ENCODE measurements around the gene PKM. TPM values are rescaled to one million over a fixed set of nuclear protein-coding genes. Genes with fewer than 3 reads are reported as not detected.
"Not testable (repeated sequence)": the region's sequence is repeated elsewhere in the genome, so short reads cannot be mapped to it uniquely, and the experiment has no call there.

Gene PKM
- total and polyA plus RNA-seq, 12 donors, result 396 to 1,308 (median 1,056) TPM

- intact Hi-C loops (cut with DNase I), result no loop called here
- TF ChIP-seq POLR2A (IDR thresholded peaks at IDR 0.05) (no peak), CTCF (IDR thresholded peaks at IDR 0.05) (no peak)
- Histone ChIP-seq H3K9me3 (replicated peaks in 1 of 3) (no peaks in the 10 kb centered on the region), H3K36me3 (replicated peaks in 1 of 2) (no peaks in the 10 kb centered on the region), H3K27ac (no peak overlapping the region), H3K4me1 (replicated peaks in 1 of 2) (no peaks in the 10 kb centered on the region), H3K4me3 (no peak overlapping the region), H3K27me3 (no peaks in the 10 kb centered on the region)
- DNase-seq, result no peak
- 84 to 96% (median 90%) methylated on average over 12 of the region's 12 CpGs for WGBS, 4 donors
Measured at GRCh38 chr15:72173864-72174550, 57.0 kb downstream of the PKM start.

- Histone ChIP-seq H3K9me3 (replicated peaks in 1 of 3) (no peaks in the 10 kb centered on the region), H3K4me1 (replicated peaks in 1 of 2) (no peaks in the 10 kb centered on the region), H3K36me3 (replicated peaks in 1 of 2) (no peaks in the 10 kb centered on the region), H3K27me3 (no peaks in the 10 kb centered on the region), H3K4me3 (no peak overlapping the region), H3K27ac (no peak overlapping the region)
- 82 to 94% (median 87%) methylated on average over 5 to 6 of the region's 6 CpGs for WGBS, 4 donors
- TF ChIP-seq POLR2A (IDR thresholded peaks at IDR 0.05), result no peak
- TF ChIP-seq CTCF (IDR thresholded peaks at IDR 0.05), result no peak
- no peak for DNase-seq
- intact Hi-C loops (cut with DNase I), result no loop called here
Measured at GRCh38 chr15:72173401-72173800, 57.6 kb downstream of the PKM start.

- whole genome bisulfite sequencing, 4 donors, result 76 to 92% (median 78%) methylated on average over 5 of the region's 5 CpGs
- no peaks in the 10 kb centered on the region for H3K36me3 ChIP-seq (replicated peaks in 1 of 2)
- TF ChIP-seq POLR2A (IDR thresholded peaks at IDR 0.05), result no peak
- no peak for TF ChIP-seq CTCF (IDR thresholded peaks at IDR 0.05)
- no peaks in the 10 kb centered on the region for H3K9me3 ChIP-seq (replicated peaks in 1 of 3)
- intact Hi-C loops (cut with DNase I), result no loop called here
- no peaks in the 10 kb centered on the region for H3K27me3 ChIP-seq
- no peak overlapping the region for H3K27ac ChIP-seq
- no peak for DNase-seq
- no peak overlapping the region for H3K4me3 ChIP-seq
- H3K4me1 ChIP-seq (replicated peaks in 1 of 2), result no peaks in the 10 kb centered on the region
Measured at GRCh38 chr15:72172796-72173195, 58.2 kb downstream of the PKM start.

- DNase-seq, result not testable (repeated sequence)
Measured at GRCh38 chr15:72171978-72172377, 59.0 kb downstream of the PKM start.

GRCh38 chr15:72170691-72171090 is 60.3 kb downstream of the PKM start:
- no peak for TF ChIP-seq POLR2A (IDR thresholded peaks at IDR 0.05)
- no peak for TF ChIP-seq CTCF (IDR thresholded peaks at IDR 0.05)
- no peak for DNase-seq
- Histone ChIP-seq H3K4me1 (replicated peaks in 1 of 2) (no peaks in the 10 kb centered on the region), H3K36me3 (replicated peaks in 1 of 2) (no peaks in the 10 kb centered on the region), H3K4me3 (no peak overlapping the region), H3K9me3 (replicated peaks in 1 of 3) (no peaks in the 10 kb centered on the region), H3K27ac (no peak overlapping the region), H3K27me3 (no peaks in the 10 kb centered on the region)
- intact Hi-C loops (cut with DNase I), result no loop called here
- 90 to 98% (median 92%) methylated on average over 6 to 7 of the region's 7 CpGs for WGBS, 4 donors

More at GRCh38 chr15:72171978-72172377, 59.0 kb downstream of the PKM start:
- WGBS, 4 donors, result 78 to 91% (median 82%) methylated on average over 10 of the region's 10 CpGs
- H3K9me3 ChIP-seq (replicated peaks in 1 of 3); H3K27me3 ChIP-seq; H3K4me1 ChIP-seq (replicated peaks in 1 of 2); H3K4me3 ChIP-seq; H3K27ac ChIP-seq; intact Hi-C loops (cut with DNase I); H3K36me3 ChIP-seq (replicated peaks in 1 of 2): not testable (repeated sequence)

Measured in adrenal gland (tissue), 12 donors.